Measurements from ENCODE around the gene CCSER1. TPM values are rescaled to one million over a fixed set of nuclear protein-coding genes. Genes with fewer than 3 reads are reported as not detected.

CCSER1 gene
- total and polyA plus RNA-seq, 10 donors = 1.3 to 30.4 (median 20.4) TPM

- H3K36me3 ChIP-seq = no peaks in the 10 kb centered on the region
- DNase-seq = no peak
- intact Hi-C loops (cut with DNase I; ENCODE audit: low total_unique reads) = loop anchor here (5.0 kb wide), 1 partner anchor 263 kb away; no protein-coding TSS in a partner anchor
- no peak overlapping the region for H3K27ac ChIP-seq
- 84 to 94% (median 88%) methylated on average over 4 of the region's 4 CpGs for WGBS, 5 donors
- peaks cover 0 to 5% (median 0%) of the 10 kb centered on the region in 6 donors for H3K4me1 ChIP-seq
- H3K27me3 ChIP-seq (replicated peaks in 1 of 7) = no peaks in the 10 kb centered on the region
- TF ChIP-seq POLR2AphosphoS5 (IDR thresholded peaks at IDR 0.05) (no peak), CTCF (IDR thresholded peaks at IDR 0.05 in 8 of 11, conservative IDR thresholded peaks at IDR 0.05 in 3 of 11) (no peak), POLR2A (IDR thresholded peaks at IDR 0.05) (no peak)
- H3K4me3 ChIP-seq = no peak overlapping the region
- no peaks in the 10 kb centered on the region for H3K9me3 ChIP-seq
These were observed 163.2 kb downstream of the CCSER1 start for GRCh38 chr4:90290345-90290744.

GRCh38 chr4:90292438-90292837 lies 165.2 kb downstream of the CCSER1 start:
- H3K36me3 ChIP-seq = no peaks in the 10 kb centered on the region
- H3K4me3 ChIP-seq = no peak overlapping the region
- H3K4me1 ChIP-seq = peaks cover 0 to 5% (median 0%) of the 10 kb centered on the region in 6 donors
- intact Hi-C loops (cut with DNase I; ENCODE audit: low total_unique reads) = loop anchor here (5.0 kb wide), 1 partner anchor 265 kb away; no protein-coding TSS in a partner anchor
- no peaks in the 10 kb centered on the region for H3K9me3 ChIP-seq
- H3K27ac ChIP-seq = no peak overlapping the region
- H3K27me3 ChIP-seq (replicated peaks in 1 of 7) = no peaks in the 10 kb centered on the region
- no peak for DNase-seq
- no peak for TF ChIP-seq POLR2A (IDR thresholded peaks at IDR 0.05)
- TF ChIP-seq CTCF (IDR thresholded peaks at IDR 0.05 in 8 of 11, conservative IDR thresholded peaks at IDR 0.05 in 3 of 11) = no peak
- no peak for TF ChIP-seq POLR2AphosphoS5 (IDR thresholded peaks at IDR 0.05)

- TF ChIP-seq POLR2AphosphoS5 (IDR thresholded peaks at IDR 0.05) (no peak), CTCF (IDR thresholded peaks at IDR 0.05 in 8 of 11, conservative IDR thresholded peaks at IDR 0.05 in 3 of 11) (peak in 4 of 11 experiments; percentile 19 to 46 (median 34)), POLR2A (IDR thresholded peaks at IDR 0.05) (no peak)
- 32 to 39% (median 37%) methylated on average over 2 of the region's 2 CpGs for WGBS, 5 donors
- DNase-seq = no peak
- Histone ChIP-seq H3K27ac (no peak overlapping the region), H3K4me3 (no peak overlapping the region), H3K4me1 (peaks cover 0 to 5% (median 0%) of the 10 kb centered on the region in 6 donors), H3K9me3 (no peaks in the 10 kb centered on the region), H3K36me3 (no peaks in the 10 kb centered on the region), H3K27me3 (replicated peaks in 1 of 7) (no peaks in the 10 kb centered on the region)
- intact Hi-C loops (cut with DNase I; ENCODE audit: low total_unique reads) = loop anchor here (5.0 kb wide), 1 partner anchor 266 kb away; no protein-coding TSS in a partner anchor
These were observed 166.1 kb downstream of the CCSER1 start for GRCh38 chr4:90293320-90293719.

GRCh38 chr4:90299373-90299772 lies 172.2 kb downstream of the CCSER1 start:
- intact Hi-C loops (cut with DNase I; ENCODE audit: low total_unique reads) = no loop called here
- DNase-seq = no peak
- no peaks in the 10 kb centered on the region for H3K36me3 ChIP-seq
- no peaks in the 10 kb centered on the region for H3K4me1 ChIP-seq
- H3K9me3 ChIP-seq = peaks cover 0 to 8% (median 0%) of the 10 kb centered on the region in 8 donors
- no peak overlapping the region for H3K27ac ChIP-seq
- 73 to 90% (median 82%) methylated on average over 1 of the region's 1 CpG for WGBS, 5 donors
- TF ChIP-seq CTCF (IDR thresholded peaks at IDR 0.05 in 8 of 11, conservative IDR thresholded peaks at IDR 0.05 in 3 of 11) (no peak), POLR2AphosphoS5 (IDR thresholded peaks at IDR 0.05) (no peak)
- no peaks in the 10 kb centered on the region for H3K27me3 ChIP-seq (replicated peaks in 1 of 7)
- H3K4me3 ChIP-seq = no peak overlapping the region
